Measurements from ENCODE around the gene TMEM250.

The TMEM250 gene

DNA sequence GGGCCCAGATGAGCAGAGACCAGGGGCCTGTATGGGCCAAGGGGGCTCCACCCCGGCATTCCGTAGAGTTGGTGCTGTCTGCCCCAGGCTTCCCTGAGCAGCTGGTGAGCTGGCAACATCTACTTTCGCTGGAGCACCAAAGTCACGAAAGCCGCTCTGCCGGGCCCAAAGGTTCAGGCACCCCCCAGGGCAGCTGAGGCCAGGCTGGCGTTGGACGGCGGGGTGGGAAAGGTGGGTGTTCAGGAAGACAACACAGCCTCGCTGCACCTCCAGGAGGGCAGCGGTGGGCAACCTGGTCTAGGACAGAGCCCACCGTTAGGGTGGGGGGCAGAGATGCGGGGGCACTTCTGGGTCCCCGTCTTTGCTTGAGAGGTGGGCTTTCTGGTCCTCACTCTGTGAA is 30.1 kb upstream of the TMEM250 start:
- in situ Hi-C loops (cut with HindIII; ENCODE audit: low sequenced_read_pairs) = no loop called here

DNA sequence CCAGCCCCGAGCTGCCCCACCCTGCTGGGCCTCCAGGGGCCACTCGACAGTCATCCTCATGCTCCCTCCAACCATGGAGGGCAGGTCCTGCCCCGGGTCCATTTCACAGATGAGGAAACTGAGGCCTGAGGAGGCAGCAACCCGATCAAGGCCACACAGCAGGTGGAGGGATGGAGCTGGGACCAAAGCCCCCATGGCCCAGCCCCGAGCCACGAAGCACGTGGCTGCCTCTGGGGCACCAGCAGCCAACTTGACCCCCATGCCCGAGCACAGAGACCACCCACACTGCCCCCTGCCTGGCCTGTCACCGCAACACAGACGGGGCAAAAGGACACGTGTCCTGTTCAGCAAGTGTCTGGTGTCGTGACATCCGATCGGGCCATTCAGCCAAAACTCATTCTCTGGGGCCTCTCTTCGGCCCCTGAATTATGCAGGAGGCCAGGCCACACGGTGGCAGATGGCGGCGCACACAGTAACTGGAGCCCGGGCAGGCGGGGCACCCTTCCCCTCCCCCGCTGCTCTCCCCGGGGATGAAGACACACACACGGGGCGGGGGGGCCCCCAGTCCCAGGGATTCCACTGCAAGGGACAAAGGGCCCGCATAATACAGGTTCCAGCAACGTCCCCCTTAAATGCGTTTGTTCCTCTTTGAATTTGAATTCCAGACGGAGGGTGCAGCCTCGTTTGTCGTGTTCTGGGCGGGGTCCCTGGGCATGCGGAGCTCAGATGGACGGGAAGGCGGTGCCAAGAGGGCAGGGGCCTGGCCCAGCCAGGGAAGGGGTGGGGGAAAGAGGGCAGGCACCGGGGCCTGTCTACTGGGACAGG is 29.4 kb upstream of the TMEM250 start:
- in situ Hi-C loops (cut with HindIII; ENCODE audit: low sequenced_read_pairs) = no loop called here

DNA sequence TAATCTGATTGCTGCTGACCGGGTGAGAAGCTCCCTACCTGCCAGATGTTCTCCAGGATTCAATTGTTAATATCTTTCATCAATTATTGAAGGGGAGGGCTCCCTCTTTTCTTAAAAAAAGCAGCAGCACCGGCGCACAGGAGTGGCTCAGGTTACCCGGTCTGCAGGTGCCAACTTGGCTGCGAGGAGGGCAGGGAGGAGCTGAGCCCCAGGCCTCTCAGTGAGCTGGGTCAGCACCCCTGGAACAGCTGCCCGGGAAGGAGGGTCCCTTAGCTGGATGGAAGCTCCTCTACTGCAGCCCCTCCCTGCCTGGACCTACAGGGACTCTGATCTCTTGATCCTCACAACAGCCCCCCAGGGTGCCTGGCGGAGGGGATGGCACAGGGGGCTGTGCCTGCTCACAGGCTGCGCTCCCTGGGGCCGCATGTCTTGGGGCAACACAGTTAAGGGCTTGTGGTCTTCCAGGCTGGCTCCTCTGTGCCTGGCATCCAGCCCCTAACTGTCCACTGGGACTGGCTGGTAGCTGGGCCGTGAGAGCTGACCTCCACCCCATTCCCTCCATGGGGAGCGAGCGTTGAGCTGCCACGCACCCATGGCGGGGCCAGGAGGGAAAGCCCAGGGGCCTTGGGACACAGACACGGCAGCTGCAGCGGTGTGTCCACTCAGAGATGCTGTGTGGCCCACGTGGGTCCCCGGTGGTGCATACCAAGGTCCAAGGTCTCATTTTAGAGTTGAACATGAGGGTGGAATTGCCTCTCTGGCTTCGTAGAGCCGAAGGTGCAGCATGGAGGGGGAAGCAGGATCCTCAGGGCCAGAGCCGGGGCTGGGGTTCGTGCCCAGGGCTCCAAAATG is 28.6 kb upstream of the TMEM250 start:
- in situ Hi-C loops (cut with HindIII; ENCODE audit: low sequenced_read_pairs) = no loop called here

DNA sequence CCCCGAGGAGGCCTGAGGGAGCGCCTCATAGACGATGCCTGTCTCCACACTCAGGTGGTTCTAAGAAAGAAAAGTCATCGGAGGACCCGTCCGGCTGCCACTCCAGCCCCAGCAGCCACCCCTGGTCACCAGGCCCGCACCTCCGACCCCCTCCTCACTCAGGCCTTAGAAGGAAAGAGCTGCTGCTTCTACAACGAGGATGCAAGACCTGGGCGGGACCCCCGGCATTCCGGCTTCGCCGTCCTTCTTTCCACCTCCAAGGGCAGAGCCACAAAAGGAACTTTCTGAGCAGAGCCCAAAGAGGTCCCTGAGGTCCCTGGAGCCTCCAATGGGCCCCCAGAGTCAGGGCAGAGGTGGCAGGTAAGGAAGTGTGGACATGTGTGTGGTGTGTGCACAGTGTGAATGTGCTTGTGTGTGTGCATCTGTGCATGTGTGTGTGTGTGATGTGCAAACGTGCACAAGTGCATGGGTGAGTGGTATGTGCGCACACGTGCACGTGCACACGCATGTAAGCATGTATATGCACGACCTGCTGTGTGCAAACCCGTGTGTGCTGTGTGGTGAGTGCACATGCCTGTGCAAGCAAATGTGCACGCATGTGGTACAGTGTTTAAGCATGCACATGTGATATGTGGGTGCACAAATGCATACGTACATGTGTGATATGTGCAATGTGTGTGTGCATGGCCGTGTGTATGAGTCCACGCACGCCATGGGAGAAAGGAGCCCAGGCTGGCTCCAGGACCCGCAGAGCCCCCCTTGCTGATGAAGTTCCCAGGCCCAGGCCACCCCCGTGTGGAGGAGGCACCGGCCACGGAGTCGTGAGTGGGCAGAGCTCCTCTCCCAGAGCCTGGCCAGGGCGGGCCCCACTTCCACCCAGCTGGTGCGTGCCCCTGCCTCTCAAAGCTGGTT is 27.7 kb upstream of the TMEM250 start:
- in situ Hi-C loops (cut with HindIII; ENCODE audit: low sequenced_read_pairs) = no loop called here

DNA sequence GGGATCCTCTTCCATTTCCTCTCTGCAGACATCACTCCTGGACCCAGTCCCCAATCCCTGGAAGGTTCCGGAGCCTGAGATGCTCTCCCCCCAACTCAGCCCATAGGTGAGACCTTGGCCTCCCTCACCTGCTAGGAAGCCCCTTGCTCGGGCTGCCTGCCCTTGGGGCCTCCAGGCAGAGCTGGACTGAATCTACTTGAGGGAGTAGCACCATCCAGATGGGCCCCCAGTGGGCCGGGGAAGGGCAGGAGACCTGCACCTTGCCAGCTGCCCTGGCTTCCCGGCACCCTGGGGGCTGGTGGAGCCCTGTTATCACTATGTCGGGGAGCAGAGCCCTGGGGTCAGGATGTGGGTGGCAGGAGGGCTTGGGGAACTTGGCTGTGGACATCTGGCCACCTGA is 26.9 kb upstream of the TMEM250 start:
- in situ Hi-C loops (cut with HindIII; ENCODE audit: low sequenced_read_pairs) = no loop called here

DNA sequence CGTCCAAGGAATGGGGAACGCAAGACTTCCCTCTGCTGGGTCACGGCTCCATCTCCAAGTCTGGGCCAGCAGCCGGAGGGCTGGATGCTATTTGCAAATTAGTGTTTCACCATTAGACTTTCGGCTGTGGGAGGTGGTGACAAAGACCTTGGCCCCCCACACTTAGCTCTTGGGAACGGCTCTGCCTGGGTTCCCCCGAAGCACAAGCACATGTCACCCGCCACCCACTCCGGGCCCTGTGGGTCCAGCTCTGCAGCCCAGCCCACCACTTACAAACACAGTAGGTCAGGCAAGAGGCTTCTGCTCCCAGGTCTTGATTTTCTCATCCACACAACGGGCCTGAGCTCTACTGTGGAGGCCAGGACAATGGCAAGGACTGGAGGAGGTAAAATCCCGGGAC is 25.8 kb upstream of the TMEM250 start:
- in situ Hi-C loops (cut with HindIII; ENCODE audit: low sequenced_read_pairs) = no loop called here

DNA sequence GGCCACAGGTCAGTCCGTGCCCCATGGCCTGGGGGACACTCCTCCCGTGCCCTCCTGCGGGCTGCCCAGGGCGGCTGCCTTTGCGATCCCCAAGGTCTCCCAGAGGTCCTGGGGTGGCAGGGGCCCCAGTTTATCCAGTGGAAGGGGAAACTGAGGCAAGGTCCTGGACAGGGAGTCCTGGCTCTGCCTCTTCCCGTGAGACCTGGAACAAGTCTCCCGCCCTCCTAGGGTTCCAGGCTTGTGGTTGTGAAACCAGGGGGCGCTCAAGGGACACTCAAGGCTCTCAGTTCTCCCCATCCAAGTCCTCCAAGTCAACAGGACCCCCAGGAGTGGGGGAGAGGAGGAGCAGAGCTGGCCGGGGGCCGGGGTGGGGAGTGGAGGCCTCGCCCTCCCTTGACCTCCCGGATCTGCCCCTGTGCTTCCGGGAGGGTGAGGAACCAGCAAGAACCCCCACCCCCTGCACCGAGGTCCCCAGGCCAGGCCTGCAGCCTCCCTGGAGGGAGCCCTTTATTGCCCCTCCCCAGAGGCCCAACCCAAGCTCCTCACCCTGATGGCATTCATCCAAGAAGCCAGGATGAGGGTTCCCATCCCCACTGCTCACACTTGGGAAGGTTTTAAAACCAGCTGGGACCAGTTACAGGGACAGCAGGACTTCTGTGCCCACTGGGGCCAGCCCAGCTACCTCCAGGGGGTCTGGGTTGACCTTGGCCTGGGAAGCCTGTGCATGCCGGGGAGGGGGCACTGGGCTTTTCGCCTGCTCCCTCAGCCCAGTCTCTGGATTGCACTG is 24.7 kb upstream of the TMEM250 start:
- in situ Hi-C loops (cut with HindIII; ENCODE audit: low sequenced_read_pairs) = no loop called here

DNA sequence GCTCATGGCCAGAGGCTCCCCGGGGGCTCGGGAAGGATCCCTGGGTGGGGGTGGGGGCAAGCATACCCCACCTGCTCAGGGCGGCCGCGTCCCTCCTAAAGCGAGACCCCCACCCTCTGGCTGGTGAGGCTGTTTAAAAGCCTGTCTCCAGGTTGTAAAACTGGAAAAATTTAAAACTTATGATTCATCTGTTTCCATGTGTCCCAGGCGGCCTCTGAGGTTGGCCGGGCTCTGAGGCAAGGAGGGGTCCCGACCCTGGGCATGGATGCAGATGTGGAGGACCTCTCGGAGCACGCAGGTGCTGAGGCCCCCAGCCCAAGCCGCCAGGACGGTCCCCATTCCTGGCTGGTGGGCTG is 24.2 kb upstream of the TMEM250 start:
- in situ Hi-C loops (cut with HindIII; ENCODE audit: low sequenced_read_pairs) = no loop called here

DNA sequence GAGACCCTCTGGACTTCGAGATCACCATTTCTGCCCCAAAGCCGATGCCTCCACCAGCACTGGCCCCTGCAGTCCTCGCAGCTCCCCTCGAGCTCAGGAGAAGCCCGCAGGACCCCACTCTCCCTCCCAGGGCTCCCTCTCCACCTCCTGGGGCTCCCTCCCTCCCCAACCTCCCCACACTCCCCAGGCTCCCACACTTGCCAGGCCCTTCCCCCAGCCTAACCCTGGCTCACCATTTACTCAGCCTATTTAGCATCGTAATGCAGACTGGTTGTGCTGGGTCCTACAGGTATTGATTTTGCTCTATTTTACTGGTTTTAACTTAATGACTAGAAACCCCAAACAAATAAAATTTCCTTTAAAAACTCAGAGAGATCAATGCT is 23.7 kb upstream of the TMEM250 start:
- in situ Hi-C loops (cut with HindIII; ENCODE audit: low sequenced_read_pairs) = no loop called here

DNA sequence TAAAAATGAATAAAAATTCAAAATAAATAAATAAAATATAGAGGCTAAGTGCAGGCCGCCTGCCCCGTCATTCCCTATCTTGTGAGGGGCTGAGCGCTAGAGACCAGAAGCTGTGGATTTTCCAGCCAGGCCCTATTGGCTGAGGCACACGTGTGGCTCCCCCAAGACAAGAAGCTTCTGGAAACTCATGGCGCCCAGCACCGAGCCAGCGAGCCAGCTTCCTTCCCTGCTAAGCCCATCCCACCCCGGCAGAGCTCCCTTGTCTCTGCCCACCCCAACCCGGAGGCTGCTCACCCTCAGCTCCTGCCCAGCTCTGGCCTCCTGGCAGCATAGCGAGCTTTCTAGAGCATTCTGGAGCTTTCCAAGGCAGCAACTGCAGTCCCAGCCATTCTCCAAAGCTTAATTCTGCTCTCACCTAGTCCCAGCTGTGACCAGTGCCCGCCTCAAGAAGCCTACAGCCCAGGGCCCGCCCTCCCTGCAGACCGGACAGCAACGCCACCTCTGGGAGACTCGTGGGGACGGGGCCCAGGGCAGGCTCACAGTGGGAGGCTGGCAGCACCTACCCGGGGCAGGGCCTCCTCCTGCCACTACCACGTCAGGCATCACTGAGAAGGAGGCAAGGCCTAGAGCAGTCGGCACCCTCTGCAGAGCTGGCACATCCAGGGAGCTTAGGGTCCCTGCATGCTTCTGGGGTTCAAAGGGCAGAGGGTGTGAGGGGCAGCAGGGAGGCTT is 23.2 kb upstream of the TMEM250 start:
- in situ Hi-C loops (cut with HindIII; ENCODE audit: low sequenced_read_pairs) = no loop called here

DNA sequence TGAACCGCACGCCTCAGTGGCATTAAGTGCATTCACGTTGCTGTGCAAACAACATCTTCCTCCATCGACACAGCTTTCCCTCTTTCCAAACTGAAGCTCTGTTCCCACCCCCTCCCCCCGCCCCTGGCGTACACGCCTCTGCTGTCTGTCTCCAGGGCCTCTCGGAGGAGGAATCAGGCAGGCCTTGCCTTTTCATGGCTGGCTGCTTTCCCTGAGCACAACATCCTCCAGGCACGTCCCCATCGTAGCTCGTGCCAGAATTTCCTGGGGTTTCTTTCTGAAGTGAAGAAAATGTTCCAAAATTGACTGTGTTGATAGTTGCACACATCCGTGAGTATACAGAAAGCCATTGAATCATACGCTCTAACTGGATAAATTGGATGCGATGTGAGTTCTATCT is 22.3 kb upstream of the TMEM250 start:
- in situ Hi-C loops (cut with HindIII; ENCODE audit: low sequenced_read_pairs) = no loop called here

DNA sequence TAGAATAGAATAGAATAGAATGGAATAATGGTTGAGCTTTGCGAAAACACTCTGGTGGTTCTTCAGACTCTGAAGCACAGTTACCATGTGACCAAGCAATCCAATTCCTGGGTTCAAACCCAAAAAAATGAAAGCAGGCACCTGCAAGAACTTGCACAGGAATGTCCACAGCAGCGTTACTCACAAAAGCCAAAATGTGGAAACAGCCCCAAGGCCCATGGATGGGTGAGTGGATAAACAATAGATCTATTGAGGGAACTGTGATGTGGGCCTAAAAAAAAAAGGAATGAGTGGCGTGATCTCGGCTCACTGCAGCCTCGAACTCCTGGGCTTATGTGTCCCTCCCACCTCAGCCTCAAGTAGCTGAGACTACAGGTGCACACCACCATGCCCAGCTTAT is 21.4 kb upstream of the TMEM250 start:
- in situ Hi-C loops (cut with HindIII; ENCODE audit: low sequenced_read_pairs) = no loop called here

DNA sequence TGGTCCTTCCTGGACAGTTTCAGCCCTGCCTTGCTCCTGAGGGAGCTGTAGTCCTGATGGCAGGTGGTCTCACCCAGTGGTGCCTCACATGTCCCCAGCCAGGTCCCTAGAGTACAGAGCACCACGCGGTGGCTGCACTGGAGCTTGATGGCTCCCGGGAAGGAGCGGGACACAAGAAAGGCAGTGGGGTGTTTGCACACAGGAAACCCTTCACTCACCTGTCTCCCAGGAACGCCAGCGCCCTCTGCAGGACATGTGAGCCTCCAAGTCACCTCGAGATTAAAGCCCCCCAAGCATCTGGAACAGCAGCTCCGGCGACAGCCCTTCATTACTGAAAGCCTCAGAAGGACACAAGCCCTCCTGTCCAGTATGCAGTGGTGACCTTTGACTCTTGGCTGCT is 19.9 kb upstream of the TMEM250 start:
- in situ Hi-C loops (cut with HindIII; ENCODE audit: low sequenced_read_pairs) = loop anchor here (5.0 kb wide), 3 partner anchors 81 to 229 kb away; no protein-coding TSS in a partner anchor

DNA sequence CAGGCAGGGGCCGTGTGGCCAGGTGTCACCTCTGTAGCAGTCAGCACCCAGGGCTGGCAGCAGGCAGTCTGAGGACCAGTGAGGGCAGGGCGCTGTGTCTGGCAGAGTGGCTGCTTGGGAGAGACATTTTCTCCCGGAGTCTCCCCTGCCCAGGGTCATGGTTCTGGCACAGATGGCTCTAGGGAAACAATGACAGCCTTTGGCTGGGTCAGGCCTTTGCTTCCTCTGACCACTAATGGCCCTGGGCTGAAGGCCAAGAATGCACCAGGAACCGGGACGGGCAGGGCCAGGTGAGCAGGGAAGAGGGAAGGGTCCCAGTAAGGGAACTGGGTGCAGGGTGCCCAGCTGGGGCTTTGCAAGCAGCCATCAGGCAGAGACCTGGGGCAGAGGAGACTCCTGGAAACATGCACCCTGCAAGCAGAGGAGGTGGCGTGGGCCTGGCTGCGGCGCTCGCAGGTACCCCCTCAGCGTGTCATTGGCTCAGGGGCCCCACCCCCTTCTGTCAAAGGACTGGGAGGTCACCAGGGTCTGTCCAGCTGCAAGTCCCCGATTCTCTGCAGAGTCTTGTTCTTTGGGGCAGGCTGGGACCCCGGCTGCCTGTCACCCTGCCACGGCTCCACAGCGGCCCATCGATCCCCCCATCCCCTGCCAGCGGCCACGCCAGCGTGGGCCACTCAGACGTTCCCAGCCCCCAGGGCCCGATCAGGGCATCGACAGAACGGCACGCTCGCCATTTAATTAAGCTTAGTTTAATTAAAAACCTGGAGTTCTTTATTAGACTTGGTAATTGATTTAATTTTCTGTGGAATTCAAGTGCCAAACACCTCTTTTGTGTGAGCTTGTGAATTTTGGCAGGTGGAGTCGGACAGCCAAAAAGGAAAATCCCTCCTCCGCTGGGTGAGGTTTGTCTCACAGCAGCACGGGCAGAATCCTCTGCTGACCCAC is 18.9 kb upstream of the TMEM250 start:
- in situ Hi-C loops (cut with HindIII; ENCODE audit: low sequenced_read_pairs) = loop anchor here (5.0 kb wide), 3 partner anchors 80 to 230 kb away; no protein-coding TSS in a partner anchor

DNA sequence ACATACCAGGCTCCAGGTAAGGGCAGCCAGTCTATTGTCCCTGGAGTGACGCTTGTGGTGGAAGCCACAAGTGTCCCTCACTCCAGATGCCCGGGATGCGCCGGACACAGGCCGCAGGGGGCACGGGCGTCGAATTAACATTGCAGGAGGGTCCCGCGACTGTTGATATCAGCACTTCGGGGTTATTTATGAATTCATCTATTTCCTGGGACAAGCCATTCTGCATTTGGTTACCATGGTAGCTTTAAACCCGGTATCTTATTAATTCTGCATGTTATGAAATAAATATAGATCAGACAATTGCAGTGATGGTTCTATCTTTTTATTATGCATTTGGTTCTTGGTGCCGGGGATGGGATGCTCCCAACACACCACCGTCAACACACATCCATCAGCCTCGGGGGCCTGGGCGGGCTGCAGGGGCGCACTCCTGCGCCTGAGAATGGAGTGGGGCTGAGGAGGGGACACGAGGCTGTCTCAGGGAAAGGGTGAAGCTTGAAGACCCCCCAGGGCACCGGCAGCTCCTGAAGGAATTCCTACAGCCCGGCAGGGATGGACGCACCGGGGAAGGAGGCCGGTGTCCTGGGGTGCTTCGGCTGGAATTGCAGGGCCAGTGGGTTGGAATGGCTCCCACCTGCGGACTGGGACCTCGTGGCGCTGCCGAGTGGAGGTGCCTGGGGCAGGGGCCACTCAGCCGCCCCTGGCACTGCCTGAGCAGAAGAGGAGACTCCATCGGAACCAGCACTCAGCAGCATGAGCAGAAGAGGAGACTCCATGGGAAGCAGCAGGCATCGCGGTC is 17.7 kb upstream of the TMEM250 start:
- in situ Hi-C loops (cut with HindIII; ENCODE audit: low sequenced_read_pairs) = loop anchor here (5.0 kb wide), 3 partner anchors 79 to 231 kb away; no protein-coding TSS in a partner anchor

DNA sequence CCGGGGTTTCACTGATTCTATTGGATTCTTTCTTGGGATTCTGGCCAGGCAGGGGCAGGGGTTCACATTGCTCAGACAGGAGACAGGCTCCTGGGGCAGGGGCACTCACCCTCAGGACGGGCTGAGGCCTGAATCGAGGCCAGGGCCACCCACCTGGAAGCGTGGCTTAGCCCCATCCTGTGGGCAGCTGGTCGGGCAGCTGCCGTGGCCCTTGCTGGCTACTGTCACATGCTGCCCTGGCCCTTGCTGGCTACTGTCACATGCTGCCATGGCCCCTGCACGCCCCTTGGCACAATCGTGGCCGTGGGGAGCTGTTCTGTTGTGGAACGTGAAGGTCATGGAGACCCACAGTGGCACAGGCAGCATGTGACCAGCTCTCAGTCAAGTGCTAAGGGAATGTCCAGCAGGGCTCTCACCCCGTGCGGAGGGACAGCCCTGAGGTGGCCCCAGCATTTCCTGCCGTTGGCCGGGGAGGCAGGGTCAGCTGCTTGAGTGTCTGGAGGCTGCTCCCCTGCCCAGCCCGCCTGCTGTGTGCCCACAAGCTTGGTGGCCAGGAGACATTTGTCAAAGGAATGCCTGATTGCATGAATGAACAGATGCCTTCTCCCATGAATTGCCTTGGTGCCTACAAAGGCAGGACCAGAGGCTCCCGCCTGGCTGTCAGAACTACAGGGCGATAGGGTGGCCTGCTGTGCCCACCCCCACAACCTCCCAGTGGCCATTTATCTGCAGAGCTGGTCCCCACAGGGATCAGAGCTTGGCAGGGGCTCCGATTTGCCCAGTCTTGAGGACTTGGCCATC is 16.9 kb upstream of the TMEM250 start:
- in situ Hi-C loops (cut with HindIII; ENCODE audit: low sequenced_read_pairs) = loop anchor here (5.0 kb wide), 3 partner anchors 78 to 232 kb away; no protein-coding TSS in a partner anchor

Measured in endothelial cell of hepatic sinusoid (primary cell).